Calu3 (cell line): ENCODE results near the gene RBP2. TPM values are rescaled to one million over a fixed set of nuclear protein-coding genes. Genes with fewer than 3 reads are reported as not detected.

Experiments used
- BruUV-seq: library from RNA; stranded (reverse); fragments of 400-500 nt; replicated peaks from 2 replicates; lab custom pipeline; 2021; lab: Mats Ljungman, UMichigan
- CTCF ChIA-PET: fragments of 300-600 bp; sonication (Branson Sonifier 250); formaldehyde crosslinking; loops from one replicate; lab custom pipeline; 2022; ENCODE audit warnings: antibody characterized with exemption; lab: Charles Lee
- DNase-seq: peaks from one replicate; pipeline ENCODE4 v3.0.0; 2022
- H3K27ac Mint-ChIP-seq: one replicate; pipeline ENCODE4 v1.8.0; 2022; ENCODE audit warnings: mixed read lengths; ENCODE audit not compliant: unreplicated experiment
- H3K27me3 Mint-ChIP-seq: one replicate; pipeline ENCODE4 v1.8.0; 2022; ENCODE audit warnings: mixed read lengths; ENCODE audit not compliant: unreplicated experiment
- H3K36me3 Mint-ChIP-seq: one replicate; pipeline ENCODE4 v1.8.0; 2022; ENCODE audit warnings: mild to moderate bottlenecking, moderate library complexity, mixed read lengths; ENCODE audit not compliant: insufficient read depth, unreplicated experiment
- H3K4me1 Mint-ChIP-seq: one replicate; pipeline ENCODE4 v1.8.0; 2022; ENCODE audit warnings: mild to moderate bottlenecking, low read depth, mixed read lengths; ENCODE audit not compliant: unreplicated experiment
- H3K4me3 Mint-ChIP-seq: one replicate; pipeline ENCODE4 v1.8.0; 2022; ENCODE audit warnings: mild to moderate bottlenecking, low read depth, moderate library complexity, mixed read lengths; ENCODE audit not compliant: unreplicated experiment
- H3K9me3 Mint-ChIP-seq: one replicate; pipeline ENCODE4 v1.8.0; 2022; ENCODE audit warnings: low read depth, mixed read lengths; ENCODE audit not compliant: unreplicated experiment
- intact Hi-C: fragments of 100-400 bp; cut with micrococcal nuclease; formaldehyde crosslinking; loops from one replicate; pipeline ENCODE4 v1.10.0; 2022; ENCODE audit not compliant: unreplicated experiment
- total RNA-seq: library from RNA; stranded (reverse); gene quantifications from 2 replicates; pipeline ENCODE4 v1.2.3, GENCODE V29; 2022
- TF ChIP-seq, protein P1 (sequence below): fragments of 200-600 bp; IDR thresholded peaks from one replicate; pipeline ENCODE4 v1.8.0; 2022; ENCODE audit warnings: antibody characterized with exemption; ENCODE audit not compliant: unreplicated experiment

The RBP2 gene
- total RNA-seq, 1 experiment from 2014 or later: not detected

DNA sequence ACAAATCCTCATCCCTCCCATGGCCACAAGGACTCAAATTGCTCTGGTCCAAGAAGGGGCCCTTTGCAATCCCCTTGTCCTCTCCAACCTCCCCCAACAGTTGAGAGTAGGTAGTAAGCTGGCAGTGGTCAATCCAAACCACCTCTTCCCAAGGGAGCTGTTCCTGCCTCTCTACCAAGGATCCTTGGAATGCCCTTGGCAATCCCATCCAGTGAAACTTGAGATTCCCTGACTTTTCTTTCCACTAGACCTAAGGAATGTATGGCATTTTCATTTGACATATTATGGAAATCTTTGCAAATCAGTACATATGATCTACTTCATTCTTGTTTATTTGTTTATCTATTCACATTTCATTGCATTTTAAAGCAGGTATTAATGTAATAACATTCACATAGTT, 4.8 kb upstream of the RBP2 start:
- no peaks in the 10 kb centered on the region for H3K9me3 Mint-ChIP-seq
- no peaks in the 10 kb centered on the region for H3K36me3 Mint-ChIP-seq
- intact Hi-C loops: no loop called here
- H3K27ac Mint-ChIP-seq: no peak overlapping the region
- no peak for DNase-seq
- CTCF ChIA-PET: no interaction called here
- TF ChIP-seq, protein P1, sequence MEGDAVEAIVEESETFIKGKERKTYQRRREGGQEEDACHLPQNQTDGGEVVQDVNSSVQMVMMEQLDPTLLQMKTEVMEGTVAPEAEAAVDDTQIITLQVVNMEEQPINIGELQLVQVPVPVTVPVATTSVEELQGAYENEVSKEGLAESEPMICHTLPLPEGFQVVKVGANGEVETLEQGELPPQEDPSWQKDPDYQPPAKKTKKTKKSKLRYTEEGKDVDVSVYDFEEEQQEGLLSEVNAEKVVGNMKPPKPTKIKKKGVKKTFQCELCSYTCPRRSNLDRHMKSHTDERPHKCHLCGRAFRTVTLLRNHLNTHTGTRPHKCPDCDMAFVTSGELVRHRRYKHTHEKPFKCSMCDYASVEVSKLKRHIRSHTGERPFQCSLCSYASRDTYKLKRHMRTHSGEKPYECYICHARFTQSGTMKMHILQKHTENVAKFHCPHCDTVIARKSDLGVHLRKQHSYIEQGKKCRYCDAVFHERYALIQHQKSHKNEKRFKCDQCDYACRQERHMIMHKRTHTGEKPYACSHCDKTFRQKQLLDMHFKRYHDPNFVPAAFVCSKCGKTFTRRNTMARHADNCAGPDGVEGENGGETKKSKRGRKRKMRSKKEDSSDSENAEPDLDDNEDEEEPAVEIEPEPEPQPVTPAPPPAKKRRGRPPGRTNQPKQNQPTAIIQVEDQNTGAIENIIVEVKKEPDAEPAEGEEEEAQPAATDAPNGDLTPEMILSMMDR: no peak
- no peaks in the 10 kb centered on the region for H3K27me3 Mint-ChIP-seq
- peaks cover 18% of the 10 kb centered on the region for H3K4me1 Mint-ChIP-seq
- no TSS peak for BruUV-seq
- H3K4me3 Mint-ChIP-seq: no peak overlapping the region

GRCh38 chr3:139480585-139480984, 4.3 kb upstream of the RBP2 start:
- BruUV-seq: no TSS peak
- Mint-ChIP-seq H3K36me3 (no peaks in the 10 kb centered on the region), H3K9me3 (no peaks in the 10 kb centered on the region), H3K27me3 (no peaks in the 10 kb centered on the region), H3K4me3 (no peak overlapping the region), H3K27ac (no peak overlapping the region), H3K4me1 (peaks cover 18% of the 10 kb centered on the region)
- intact Hi-C loops: no loop called here
- CTCF ChIA-PET: no interaction called here
- no peak for DNase-seq
- TF ChIP-seq, protein P1: no peak

DNA sequence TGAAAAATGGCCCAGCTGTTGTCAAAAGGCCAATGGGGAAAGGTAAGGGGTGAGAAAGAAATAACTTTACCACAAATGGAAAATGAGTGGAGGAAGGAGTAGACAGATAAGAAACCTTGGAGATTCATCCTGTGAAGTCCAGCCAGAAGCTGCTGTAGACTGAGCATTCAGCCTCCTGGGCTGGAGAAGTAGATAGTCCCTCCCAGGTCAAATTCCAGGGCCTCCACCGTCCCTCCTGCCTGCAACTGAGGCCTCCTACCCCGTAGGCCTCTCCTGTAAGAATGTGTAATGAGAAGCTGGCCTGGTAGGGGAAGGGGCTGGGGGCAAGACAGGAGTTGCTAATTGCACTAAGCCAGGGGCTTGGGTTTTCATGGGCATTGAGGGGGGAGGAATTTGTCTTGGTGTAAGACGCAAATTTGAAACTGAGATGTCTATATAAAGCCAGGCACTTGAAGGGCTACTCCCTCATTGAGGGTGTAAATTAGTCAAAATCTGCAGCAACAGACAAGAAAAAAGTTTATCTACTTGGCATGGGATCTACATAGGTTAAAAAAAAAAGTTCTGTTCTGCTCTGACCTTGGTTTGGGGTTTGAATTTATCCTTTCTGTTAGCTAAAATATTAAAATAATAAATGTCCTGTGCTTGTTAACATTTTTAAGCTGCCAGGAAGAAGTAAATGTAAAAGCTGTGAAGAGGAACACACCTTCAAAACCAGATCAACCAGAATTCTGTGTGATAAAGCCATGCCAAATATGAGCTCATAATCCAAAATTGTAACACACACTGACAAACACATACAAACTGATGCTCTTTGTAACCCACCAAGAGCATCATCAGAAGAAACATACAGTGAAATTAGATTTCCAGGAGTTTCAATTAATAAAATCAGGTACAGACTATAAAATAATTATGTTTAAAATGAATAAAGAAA, 1.7 kb upstream of the RBP2 start:
- Mint-ChIP-seq H3K4me3 (no peak overlapping the region), H3K27me3 (no peaks in the 10 kb centered on the region), H3K4me1 (peaks cover 32% of the 10 kb centered on the region), H3K9me3 (no peaks in the 10 kb centered on the region), H3K36me3 (peaks cover 9% of the 10 kb centered on the region), H3K27ac (no peak overlapping the region)
- BruUV-seq: no TSS peak
- CTCF ChIA-PET: interaction anchor here (0.8 to 1.5 kb wide), 2 partner anchors 20 to 23 kb away, joined by 3 to 8 read pairs; no protein-coding TSS in a partner anchor
- TF ChIP-seq, protein P1: no peak
- intact Hi-C loops: no loop called here
- DNase-seq: no peak

DNA sequence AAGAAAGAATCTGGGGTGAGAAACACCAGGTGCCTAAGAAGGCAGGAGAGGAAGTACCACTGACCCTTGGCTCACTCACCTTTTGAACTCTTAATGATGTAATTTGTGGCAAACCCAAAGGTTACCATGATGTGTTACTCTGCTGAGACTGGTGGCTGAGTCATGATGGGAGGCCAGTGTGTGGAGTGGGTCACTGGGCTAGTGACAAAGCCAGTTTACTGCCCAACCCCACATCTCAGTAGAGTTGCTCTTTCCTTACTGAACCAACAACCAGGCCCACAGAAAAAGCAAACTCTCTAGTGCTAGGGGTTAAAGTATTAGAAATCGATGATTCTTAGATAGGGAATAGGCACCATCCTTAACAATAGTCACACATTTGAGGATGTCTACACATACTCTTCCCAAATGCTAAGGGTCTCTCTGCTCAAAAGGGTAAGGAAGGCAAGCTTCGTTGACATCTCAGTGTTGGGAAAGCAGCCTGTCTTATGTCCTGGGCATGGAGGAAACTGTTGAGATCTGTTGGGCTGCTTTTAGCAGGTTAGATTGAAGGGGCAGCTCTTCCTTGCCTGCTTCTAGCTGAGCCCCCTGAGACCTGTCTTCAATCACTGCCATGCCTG, 3.1 kb downstream of the RBP2 start:
- TF ChIP-seq, protein P1: no peak
- intact Hi-C loops: no loop called here
- Mint-ChIP-seq H3K9me3 (no peaks in the 10 kb centered on the region), H3K4me3 (no peak overlapping the region), H3K4me1 (peaks cover 32% of the 10 kb centered on the region), H3K27ac (peak overlapping the region; percentile 60), H3K27me3 (no peaks in the 10 kb centered on the region), H3K36me3 (peaks cover 11% of the 10 kb centered on the region)
- BruUV-seq: no TSS peak
- CTCF ChIA-PET: no interaction called here
- peak; percentile 67 for DNase-seq
